DOHH2 (cell line): ENCODE results near the gene HNF4A.

Source experiments
- H3F3A ChIP-seq: fragments of 200-600 bp; sonication (generic), shearing (Covaris generic); 2 replicates; pipeline ENCODE4 v1.6.0; 2016; ENCODE audit warnings: antibody characterized with exemption, mild to moderate bottlenecking; ENCODE audit not compliant: control insufficient read depth, insufficient read depth
- H3K27ac ChIP-seq: fragments of 200-600 bp; sonication (generic); 2 replicates; pipeline ENCODE4 v1.5.1; 2014; ENCODE audit warnings: low read depth, mild to moderate bottlenecking, low read length, moderate library complexity
- H3K27me3 ChIP-seq: fragments of 200-600 bp; sonication (generic); 2 replicates; pipeline ENCODE4 v1.6.1; 2014; ENCODE audit warnings: mild to moderate bottlenecking, low read length, mixed read lengths; ENCODE audit not compliant: control insufficient read depth
- H3K36me3 ChIP-seq: fragments of 200-600 bp; sonication (generic); 2 replicates; pipeline ENCODE4 v1.6.1; 2014; ENCODE audit warnings: mild to moderate bottlenecking, low read length, moderate library complexity, mixed read lengths; ENCODE audit not compliant: control insufficient read depth
- H3K4me1 ChIP-seq: fragments of 200-600 bp; sonication (generic); 2 replicates; pipeline ENCODE4 v1.6.1; 2014; ENCODE audit warnings: mild to moderate bottlenecking, low read length, mixed read lengths; ENCODE audit not compliant: control insufficient read depth
- H3K4me2 ChIP-seq: fragments of 200-600 bp; sonication (generic); 2 replicates; pipeline ENCODE4 v1.6.0; 2014; ENCODE audit warnings: mild to moderate bottlenecking, low read length, moderate library complexity
- H3K4me3 ChIP-seq: fragments of 200-600 bp; sonication (generic); 2 replicates; pipeline ENCODE4 v1.5.1; 2014; ENCODE audit warnings: mild to moderate bottlenecking, low read length, mixed read lengths
- H3K79me2 ChIP-seq: fragments of 200-600 bp; sonication (generic); 2 replicates; pipeline ENCODE4 v1.6.1; 2014; ENCODE audit warnings: mild to moderate bottlenecking, low read length, mixed read lengths; ENCODE audit not compliant: control insufficient read depth
- H3K9me2 ChIP-seq: fragments of 200-600 bp; sonication (generic); replicated peaks from 2 replicates; pipeline ENCODE4 v1.6.1; 2014; ENCODE audit warnings: mild to moderate bottlenecking, low read length, mixed read lengths; ENCODE audit not compliant: control insufficient read depth
- H3K9me3 ChIP-seq: fragments of 200-600 bp; sonication (generic); 2 replicates; pipeline ENCODE4 v1.6.1; 2014; ENCODE audit warnings: antibody characterized with exemption, low read length, mixed read lengths; ENCODE audit not compliant: control insufficient read depth, insufficient read depth
- H4K20me1 ChIP-seq: fragments of 200-600 bp; sonication (generic); 2 replicates; pipeline ENCODE4 v1.6.0; 2014; ENCODE audit warnings: low read depth, mild to moderate bottlenecking, antibody characterized with exemption, low read length, moderate library complexity; ENCODE audit not compliant: control insufficient read depth, insufficient read depth
- EZH2phosphoT487 ChIP-seq: fragments of 200-600 bp; sonication (generic); IDR thresholded peaks from 2 replicates; pipeline ENCODE4 v1.6.1; 2017; ENCODE audit warnings: borderline replicate concordance, mild to moderate bottlenecking, antibody characterized with exemption, low read length, moderate library complexity, mixed read lengths
- TF ChIP-seq, protein P1 (sequence below): fragments of 200-600 bp; sonication (generic); IDR thresholded peaks from one replicate; pipeline ENCODE4 v1.5.1; 2014; ENCODE audit warnings: antibody characterized with exemption, mild to moderate bottlenecking, low read depth, low read length; ENCODE audit not compliant: poor library complexity, severe bottlenecking

Gene HNF4A

GRCh38 chr20:44390280-44390679, 34.8 kb downstream of the HNF4A start:
- Histone ChIP-seq H3K27ac (no peak overlapping the region), H3K4me2 (no peak overlapping the region), H3K9me3 (no peaks in the 10 kb centered on the region), H3K4me1 (no peaks in the 10 kb centered on the region), H3K4me3 (no peak overlapping the region), H3K36me3 (no peaks in the 10 kb centered on the region), H3K9me2 (no peaks in the 10 kb centered on the region), H4K20me1 (no peaks in the 10 kb centered on the region), H3K27me3 (no peaks in the 10 kb centered on the region; the same call in 1 of the 2 replicates), H3F3A (no peaks in the 10 kb centered on the region), H3K79me2 (no peaks in the 10 kb centered on the region)
- TF ChIP-seq, protein P1, sequence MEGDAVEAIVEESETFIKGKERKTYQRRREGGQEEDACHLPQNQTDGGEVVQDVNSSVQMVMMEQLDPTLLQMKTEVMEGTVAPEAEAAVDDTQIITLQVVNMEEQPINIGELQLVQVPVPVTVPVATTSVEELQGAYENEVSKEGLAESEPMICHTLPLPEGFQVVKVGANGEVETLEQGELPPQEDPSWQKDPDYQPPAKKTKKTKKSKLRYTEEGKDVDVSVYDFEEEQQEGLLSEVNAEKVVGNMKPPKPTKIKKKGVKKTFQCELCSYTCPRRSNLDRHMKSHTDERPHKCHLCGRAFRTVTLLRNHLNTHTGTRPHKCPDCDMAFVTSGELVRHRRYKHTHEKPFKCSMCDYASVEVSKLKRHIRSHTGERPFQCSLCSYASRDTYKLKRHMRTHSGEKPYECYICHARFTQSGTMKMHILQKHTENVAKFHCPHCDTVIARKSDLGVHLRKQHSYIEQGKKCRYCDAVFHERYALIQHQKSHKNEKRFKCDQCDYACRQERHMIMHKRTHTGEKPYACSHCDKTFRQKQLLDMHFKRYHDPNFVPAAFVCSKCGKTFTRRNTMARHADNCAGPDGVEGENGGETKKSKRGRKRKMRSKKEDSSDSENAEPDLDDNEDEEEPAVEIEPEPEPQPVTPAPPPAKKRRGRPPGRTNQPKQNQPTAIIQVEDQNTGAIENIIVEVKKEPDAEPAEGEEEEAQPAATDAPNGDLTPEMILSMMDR = no peak
- no peak for TF ChIP-seq EZH2phosphoT487

DNA sequence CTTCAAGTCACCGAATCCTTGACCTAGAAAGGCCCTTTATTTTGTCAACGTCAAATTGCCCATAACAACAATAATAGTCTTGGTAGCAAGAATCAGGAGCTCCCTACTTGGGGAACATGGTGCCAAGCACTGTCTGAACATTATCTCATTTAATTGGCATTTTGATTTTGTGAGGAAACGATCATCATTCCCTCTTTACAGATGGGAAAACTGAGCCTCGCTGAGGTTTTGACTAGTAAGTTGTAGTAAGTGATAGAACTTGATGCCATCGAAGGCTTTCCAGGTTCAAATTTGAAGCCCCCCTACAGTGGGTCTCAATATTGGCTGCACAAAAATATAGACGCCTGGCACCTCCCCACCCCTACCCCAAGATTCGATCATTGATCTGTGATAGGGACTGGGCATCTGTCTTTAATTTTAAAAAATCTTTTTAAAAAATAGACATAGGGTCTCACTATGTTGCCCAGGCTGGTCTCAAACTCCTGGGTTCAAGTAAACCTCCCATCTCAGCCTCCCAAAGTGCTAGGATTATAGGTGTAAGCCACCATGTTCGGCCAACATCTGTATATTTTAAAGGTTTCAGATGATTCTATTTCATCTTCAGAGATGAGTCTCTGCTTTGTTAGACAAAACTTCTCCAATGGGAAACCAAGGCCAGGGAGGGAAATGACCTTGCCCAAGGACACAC, 36.7 kb downstream of the HNF4A start:
- Histone ChIP-seq H3K4me2 (no peak overlapping the region), H3K4me1 (no peaks in the 10 kb centered on the region), H3K79me2 (no peaks in the 10 kb centered on the region), H4K20me1 (no peaks in the 10 kb centered on the region), H3K9me3 (no peaks in the 10 kb centered on the region), H3K4me3 (no peak overlapping the region), H3K27me3 (peaks cover 9% of the 10 kb centered on the region), H3K27ac (no peak overlapping the region), H3K9me2 (no peaks in the 10 kb centered on the region), H3K36me3 (no peaks in the 10 kb centered on the region), H3F3A (no peaks in the 10 kb centered on the region)
- no peak for TF ChIP-seq EZH2phosphoT487
- TF ChIP-seq, protein P1 = no peak

DNA sequence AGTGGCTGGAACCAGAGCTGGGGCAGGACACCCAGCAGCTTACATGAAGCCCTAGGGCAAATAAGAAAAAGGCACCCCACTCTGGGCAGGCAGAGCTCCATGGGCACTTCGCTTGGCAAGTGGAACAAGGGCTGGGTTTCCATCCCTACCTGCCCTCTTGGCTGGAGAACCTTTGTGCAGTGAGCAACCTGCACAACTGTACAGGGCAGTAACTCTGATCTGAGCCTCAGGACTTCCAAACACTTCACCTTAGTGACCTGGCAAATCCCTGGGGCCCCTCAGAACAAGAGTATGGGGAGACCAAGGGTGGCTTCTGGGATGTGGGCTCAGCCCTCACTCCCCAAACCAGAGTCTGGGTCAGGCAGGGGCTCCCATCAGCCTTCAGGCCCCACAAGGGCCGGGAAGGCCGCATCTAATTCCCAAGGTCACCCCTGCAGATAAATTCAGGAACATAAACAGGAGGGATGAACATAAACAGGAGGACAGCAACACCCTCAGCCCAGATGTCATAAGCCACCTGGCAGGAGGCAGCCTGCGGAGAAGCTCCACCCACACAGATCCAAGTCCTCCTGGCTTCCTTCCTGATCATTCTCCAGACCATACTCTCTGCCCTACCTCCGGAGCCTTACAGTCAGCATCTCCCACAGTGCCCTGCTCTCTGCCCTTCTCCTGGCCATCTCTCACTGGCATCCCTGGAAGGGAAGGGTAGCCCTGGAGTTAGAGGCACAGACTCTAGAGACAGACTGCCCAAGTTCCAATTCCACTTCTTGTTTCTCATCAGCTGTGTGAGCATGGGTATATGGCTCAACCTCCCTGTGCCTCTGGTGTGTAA, 37.5 kb downstream of the HNF4A start:
- peaks cover 9% of the 10 kb centered on the region for H3K27me3 ChIP-seq
- H3K36me3 ChIP-seq = no peaks in the 10 kb centered on the region
- no peak for TF ChIP-seq EZH2phosphoT487
- TF ChIP-seq, protein P1 = no peak
- no peaks in the 10 kb centered on the region for H3K4me1 ChIP-seq
- no peaks in the 10 kb centered on the region for H3F3A ChIP-seq
- H3K27ac ChIP-seq = no peak overlapping the region
- no peaks in the 10 kb centered on the region for H3K9me2 ChIP-seq
- no peak overlapping the region for H3K4me3 ChIP-seq
- no peaks in the 10 kb centered on the region for H4K20me1 ChIP-seq
- no peaks in the 10 kb centered on the region for H3K79me2 ChIP-seq
- no peaks in the 10 kb centered on the region for H3K9me3 ChIP-seq
- no peak overlapping the region for H3K4me2 ChIP-seq
